ENCODE results near the gene DNM2.

DNA sequence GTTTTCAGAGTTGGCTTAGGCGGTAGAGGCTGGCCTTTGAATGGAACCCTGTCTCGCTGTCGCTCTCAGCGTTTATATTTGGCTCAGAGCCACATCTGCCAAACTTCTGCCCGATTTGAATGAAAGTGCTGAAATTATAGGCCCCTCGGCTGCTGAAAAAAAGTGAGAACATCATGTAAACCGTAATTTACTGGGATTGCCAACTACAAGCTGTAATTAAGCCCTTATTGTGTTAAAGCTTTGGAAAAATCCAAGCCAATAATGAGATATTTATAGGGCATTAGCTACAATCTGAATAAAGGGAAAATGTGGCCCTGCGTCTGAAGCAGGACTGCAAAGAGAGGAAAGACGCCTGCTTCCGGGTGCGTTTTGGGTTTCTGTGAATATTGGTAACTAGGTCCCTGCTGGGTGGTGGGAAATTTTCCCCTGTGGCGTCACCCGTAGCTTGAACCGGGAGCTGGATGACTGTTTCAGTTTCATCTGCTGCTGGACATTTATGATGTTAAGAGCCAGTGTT is 9.9 kb downstream of the DNM2 start:
- TF ChIP-seq CTCF (conservative IDR thresholded peaks at IDR 0.05 in 1 of 2, IDR thresholded peaks at IDR 0.05 in 1 of 2; ENCODE audit: low read depth in 1 of 2, low read length in 2 of 2) = no peak
- TF ChIP-seq EZH2 (IDR thresholded peaks at IDR 0.05; ENCODE audit: low read length, missing control alignments) = no peak

Data from fibroblast of lung (primary cell).